HG03469 (cell line): ENCODE results near the gene PIGV.
"Not testable (repeated sequence)": the region's sequence is repeated elsewhere in the genome, so short reads cannot be mapped to it uniquely, and the experiment has no call there.

Source experiments
- ATAC-seq: cut with Tn5 transposase; IDR thresholded peaks from one replicate; pipeline ENCODE4 v1.9.1; 2021; ENCODE audit warnings: mild to moderate bottlenecking, moderate library complexity, moderate number of reproducible peaks; ENCODE audit not compliant: unreplicated experiment

Gene PIGV

DNA sequence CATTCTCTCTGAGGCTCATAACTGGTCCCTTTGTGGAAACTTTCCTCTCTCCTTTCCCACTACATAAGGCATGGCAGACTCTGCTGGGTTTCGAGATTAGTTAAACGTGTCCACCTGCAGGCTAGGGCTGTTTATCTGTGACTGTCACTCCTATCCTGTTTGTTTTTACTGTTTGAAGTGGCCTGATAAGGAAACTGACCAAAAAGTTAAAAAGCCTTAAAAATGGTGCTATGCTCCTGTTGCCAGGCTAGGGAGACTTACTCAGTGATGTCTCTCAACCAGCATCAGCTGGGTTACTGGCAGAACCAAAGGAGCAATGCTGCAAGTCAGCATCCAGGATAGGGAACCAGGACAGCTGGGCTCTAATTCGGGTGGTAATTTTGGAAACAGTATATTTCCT, 3.9 kb downstream of the PIGV start:
- no peak for ATAC-seq

DNA sequence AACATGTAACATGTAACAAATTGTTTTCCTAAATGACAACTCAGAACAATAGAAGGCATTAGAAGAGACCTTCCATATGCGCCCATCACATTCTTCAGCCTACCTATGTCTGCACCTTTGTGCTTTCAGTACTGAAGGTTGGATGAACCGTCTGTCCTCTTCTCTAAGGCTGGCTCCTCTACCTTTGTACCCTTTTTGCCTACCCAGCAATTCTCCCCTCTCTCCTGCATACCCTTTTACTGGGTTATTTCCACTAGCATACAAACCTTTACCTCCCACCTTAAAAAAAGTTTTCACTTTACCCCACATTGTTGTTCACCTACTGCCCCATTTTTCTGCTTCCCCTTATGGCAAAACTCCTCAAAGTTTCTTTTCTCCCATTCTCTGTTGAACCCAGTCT, 5.2 kb downstream of the PIGV start:
- no peak for ATAC-seq

DNA sequence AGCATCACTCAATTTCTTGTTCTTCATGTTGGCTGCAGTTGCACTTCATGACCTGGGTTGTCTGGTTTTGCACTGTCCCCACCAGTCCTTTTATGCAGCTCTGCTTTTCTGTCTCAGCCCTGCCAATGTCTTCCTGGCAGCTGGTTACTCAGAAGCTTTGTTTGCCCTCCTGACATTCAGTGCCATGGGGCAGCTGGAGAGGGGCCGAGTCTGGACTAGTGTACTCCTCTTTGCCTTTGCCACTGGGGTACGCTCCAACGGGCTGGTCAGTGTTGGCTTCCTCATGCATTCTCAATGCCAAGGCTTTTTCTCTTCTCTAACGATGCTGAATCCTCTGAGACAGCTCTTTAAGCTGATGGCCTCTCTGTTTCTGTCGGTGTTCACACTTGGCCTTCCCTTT, 6.6 kb downstream of the PIGV start:
- ATAC-seq = no peak

- ATAC-seq = no peak
These were observed 9.9 kb downstream of the PIGV start for GRCh38 chr1:26797627-26798026.

DNA sequence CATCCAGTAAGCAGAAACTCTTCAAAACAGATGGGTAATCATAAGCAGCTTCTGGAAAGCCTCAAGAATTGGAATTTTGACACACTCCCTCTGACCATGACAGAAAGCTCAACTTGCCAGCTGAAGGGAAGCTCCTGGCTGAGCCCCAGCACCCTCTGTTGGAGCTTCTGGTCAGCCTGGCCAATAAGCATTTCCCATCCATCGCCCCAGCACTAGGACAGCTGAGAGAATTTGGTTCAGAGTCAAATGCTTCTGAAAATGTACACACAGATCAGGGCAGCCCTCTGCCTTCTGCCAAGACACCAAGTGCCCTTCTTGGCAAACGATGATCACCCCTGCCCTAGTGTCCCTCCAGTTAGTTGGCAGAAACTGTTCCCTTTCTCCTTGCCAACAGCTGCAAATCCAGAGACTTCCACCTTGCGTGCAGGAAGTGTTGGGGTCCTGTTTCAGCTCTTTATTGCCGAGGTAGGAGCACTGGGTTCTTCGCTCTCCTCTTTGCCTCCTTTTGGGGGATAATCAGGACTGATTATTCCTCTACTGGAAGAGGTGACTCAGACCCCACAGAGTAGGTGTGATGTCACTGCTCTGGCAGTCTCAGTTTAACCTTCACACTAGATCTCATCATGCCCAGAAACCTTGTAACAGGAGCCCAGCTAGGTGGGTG, 11.9 kb downstream of the PIGV start:
- no peak for ATAC-seq

GRCh38 chr1:26803932-26804331, 16.2 kb downstream of the PIGV start:
- not testable (repeated sequence) for ATAC-seq

DNA sequence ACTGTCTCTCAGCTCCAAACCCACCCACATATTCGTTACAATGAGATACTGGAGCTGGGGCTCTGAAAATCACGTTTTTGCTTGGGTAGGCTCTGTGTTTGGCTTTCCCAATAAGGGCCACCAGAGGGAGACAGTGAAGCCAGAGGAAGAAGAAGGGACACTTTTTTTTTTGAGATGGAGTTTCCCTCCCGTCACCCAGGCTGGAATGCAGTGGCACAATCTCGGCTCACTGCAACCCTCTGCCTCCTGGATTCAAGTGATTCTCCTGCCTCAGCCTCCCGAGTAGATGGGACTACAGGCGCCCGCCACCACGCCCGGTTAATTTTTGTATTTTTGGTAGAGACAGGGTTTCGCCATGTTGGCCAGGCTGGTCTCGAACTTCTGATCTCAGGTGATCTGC, 22.4 kb downstream of the PIGV start:
- ATAC-seq = not testable (repeated sequence)

GRCh38 chr1:26811057-26811456, 23.3 kb downstream of the PIGV start:
- ATAC-seq = no peak

DNA sequence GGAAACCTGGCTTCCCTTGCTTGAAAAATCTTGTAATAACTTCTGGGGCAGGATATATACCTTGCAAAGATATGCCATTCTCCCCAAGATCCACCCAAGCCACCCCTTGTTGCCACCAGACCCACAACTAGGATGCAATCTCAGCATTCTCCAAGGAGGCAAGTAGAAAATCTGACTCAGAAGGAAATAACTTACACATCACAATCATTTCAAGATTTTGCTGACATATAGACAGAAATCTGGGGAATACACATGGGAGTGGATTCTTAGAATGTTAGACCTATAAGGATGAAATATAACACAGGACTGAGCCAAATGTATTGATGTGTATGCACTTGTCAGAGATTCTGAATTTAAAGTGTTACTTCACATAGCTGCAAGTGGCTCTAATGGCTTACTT, 24.0 kb downstream of the PIGV start:
- ATAC-seq = no peak

DNA sequence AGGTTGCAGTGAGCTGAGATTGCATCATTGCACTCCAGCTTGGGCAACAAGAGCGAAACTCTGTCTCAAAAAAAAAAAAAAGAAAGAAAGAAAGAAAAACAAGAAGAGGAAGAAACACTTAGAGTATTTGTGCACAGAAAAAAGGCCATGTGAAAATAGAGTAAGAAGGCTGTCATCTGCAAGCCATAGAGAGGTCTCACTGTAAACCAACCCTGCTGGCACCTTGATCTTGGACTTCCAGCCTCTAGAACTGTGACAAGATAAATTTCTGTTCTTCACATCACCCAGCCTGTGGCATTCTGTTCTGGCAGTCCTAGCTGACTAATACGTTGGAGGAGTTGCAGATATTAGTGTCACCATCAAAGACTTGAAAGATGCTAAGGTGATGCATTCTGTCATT, 26.6 kb downstream of the PIGV start:
- no peak for ATAC-seq

DNA sequence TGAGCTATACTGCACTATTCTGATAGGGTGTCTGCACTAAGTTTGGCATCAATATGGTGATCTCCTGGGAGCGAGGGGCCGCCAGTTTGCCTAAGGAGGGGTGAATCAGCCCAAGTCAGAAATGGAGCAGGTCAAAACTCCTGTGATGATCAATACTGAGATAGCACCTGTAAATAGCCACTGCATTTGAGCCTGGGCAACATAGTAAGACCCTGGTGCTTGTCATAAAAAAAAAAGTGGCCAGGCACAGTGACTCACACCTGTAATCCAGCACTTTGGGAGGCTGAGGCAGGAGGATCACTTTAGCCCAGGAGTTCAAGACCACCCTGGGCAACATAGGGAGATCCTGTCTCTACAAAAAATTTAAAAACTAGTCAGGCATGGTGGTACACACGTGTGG, 27.1 kb downstream of the PIGV start:
- ATAC-seq = no peak

DNA sequence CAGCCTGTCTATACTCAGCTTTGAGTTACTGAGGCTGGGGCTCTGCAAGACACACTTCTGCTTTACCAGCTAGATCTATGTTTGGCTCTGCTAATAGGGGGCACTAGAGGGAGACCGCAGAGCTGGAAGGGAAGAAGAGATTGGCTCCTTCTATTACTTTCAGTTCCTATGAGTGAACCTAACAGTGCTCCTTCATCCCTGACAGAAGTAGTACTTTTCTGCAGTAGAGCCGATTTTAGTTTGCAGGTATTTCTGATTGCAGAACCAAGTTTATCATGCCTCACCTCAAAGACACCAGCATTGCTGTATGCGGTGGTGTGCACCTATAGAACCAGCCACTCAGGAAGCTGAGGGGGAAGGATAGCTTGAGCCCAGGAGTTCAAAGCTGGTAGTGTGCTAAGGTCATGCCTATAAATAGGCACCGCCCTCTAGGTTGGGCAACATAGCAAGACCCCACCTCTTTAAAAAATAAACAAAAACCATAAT, 33.1 kb downstream of the PIGV start:
- ATAC-seq = peak; percentile 76

GRCh38 chr1:26822737-26823395, 35.1 kb downstream of the PIGV start:
- ATAC-seq = no peak

DNA sequence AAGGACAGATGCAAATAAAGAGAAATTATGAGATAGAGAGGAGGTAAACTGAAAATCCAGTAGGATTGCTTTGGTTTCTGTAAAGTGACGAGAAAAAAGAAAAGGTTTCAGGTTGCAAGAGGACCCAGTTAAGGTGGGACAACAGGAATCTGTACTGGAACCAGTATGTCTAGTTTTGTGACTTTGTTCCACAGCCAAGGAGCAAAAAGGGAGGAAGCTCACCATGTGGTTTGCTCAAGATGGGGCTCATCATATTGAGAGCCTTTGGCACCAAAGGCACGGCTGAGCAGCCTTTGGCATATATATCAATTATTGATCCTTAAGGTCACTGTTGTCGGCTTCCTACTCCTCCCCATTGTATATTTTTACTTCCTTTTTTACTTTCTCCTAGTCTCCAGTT, 37.0 kb downstream of the PIGV start:
- ATAC-seq = no peak

GRCh38 chr1:26826261-26827105, 38.7 kb downstream of the PIGV start, which contains the start of gene ZDHHC18:
ZDHHC18 (plus strand) TSS chr1:26826688; CDS start chr1:26826805, 117 bp downstream.
- peak; percentile 60 for ATAC-seq

DNA sequence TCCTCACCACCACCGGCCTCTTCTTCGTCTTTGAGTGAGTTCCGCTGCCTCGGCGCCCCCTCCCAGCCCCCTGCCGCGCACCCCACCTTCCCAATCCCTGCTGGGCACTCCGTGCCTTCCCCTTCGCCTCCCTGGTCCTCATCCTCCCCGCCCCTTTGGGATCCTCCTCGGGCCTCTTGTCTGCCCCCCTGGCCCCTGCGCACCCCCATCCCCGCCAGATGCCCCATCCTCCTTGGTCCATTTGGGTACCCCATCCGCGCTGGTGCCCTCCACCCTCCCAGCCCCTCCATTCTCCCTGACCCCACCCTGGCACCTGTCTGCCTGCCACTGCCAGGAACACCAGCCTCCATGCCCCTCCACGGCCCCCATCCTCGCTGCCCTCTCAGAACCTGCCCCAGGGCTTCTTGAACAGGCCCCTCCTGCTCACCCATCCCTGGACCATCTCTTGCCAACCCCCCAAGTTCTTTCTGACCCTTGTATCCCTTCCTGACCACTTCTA, 39.4 kb downstream of the PIGV start:
- no peak for ATAC-seq

DNA sequence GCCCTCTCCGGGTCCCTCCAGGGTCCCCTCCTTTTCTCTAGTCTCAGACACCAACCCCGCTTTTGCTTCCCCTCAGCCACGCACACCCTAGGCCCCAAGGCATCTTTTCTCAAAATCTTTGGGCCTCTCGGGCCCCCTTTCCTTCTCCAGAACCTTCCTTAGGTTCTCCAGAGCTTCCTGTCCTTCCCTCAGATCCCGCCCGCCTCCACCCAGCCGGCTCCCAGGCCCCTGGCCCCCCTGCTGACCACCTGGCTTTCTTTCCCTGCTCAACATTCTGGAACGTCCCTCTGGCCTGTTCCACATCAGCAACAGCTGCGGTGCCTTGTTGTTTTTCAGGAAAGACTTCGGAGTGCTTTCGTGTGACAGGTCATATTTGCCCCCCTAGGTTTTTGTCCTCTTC, 39.9 kb downstream of the PIGV start:
- no peak for ATAC-seq

DNA sequence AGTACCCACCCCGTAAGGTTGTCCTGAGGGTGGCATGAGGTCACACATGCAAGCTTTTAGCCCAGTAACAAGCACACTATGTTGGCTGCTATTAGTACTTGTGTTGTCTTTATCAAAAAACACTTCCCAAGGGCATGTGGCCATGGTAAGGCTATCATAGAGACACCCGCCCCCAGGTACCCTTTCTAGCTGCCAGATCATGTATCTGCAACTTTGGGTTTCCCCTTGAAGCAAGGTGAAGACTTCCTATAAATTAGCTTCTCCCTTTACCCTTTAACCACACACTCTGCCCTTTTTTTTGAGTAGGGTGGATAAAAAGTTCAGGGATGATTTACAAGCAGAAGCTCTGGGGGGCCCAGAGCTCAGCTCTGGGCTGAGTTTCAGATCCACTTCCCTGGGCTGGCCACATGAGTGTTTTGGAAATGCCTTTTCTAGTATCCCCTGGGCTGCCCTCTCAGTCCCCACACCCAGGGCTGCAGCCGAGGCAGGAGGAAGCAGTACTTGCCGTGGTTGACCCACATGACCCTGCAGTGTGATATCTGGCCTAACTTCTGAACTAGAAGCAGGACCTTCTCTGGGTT, 40.8 kb downstream of the PIGV start:
- ATAC-seq = no peak

DNA sequence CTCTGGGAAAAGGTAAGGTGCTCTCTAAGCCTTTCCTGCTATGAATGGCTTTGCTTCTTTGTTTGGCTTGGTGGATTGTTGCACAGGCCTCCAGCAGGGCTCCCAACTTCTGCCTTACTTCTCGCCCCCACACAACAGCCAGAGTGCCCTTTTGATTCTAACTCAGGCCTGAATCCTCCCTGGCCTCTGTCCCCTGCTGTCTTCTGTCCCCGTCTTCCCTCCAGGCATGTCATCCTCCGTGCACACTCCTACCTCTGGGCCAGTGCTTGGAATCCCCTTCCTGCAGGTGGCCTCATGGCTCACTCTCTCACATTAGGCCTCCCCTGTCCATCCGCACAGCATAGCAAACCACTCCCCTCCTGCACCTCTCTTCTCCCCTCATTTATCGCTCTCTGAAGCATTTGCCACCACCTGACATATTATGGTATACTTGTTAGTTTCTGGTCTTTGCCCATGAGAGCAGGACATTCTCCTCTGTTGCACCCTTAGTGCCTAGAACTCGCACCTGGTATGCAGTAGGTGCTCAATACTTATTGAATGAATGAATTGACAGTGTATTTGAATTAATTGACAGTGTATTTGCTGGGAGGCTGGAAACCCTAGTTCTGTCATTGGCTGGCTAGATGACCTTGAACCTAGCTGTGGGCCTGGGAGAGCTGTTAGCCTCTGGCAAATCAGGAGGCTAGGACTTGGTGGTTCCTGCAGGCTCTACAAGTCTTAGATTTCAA, 41.6 kb downstream of the PIGV start:
- no peak for ATAC-seq

GRCh38 chr1:26831059-26831458, 43.3 kb downstream of the PIGV start:
- no peak for ATAC-seq
